GM12878 (cell line): ENCODE results near the gene TRAPPC3L.

Source experiments
- ATF2 ChIP-seq: IDR thresholded peaks from 2 replicates; pipeline ENCODE4 v1.6.1; 2012; ENCODE audit warnings: low read length, inconsistent platforms
- CHD1 ChIP-seq: IDR thresholded peaks from 2 replicates; pipeline ENCODE4 v1.6.1; 2012; ENCODE audit warnings: low read depth, low read length, improper control_type of control experiment
- CTCF ChIP-seq, 3 experiments: IDR thresholded peaks in 2 of 3; conservative IDR thresholded peaks in 1 of 3; 2 replicates each; pipeline ENCODE4 v1.5.1; 2011; ENCODE audit warnings: low read depth in 3 of 3, low read length in 3 of 3, mild to moderate bottlenecking in 3 of 3, control low read depth in 2 of 3, moderate library complexity in 2 of 3, inconsistent platforms in 1 of 3, mixed read lengths in 1 of 3; ENCODE audit not compliant: control insufficient read depth in 2 of 3, insufficient read depth in 1 of 3; ENCODE audit errors: extremely low read depth in 1 of 3
- EGR1 ChIP-seq, 2 experiments: IDR thresholded peaks; 1 replicate in 1 of 2; 2 replicates in 1 of 2; pipeline ENCODE4 v1.6.1; 2011 to 2012; ENCODE audit warnings: low read depth in 2 of 2, low read length in 2 of 2, borderline replicate concordance in 1 of 2, mild to moderate bottlenecking in 1 of 2, moderate library complexity in 1 of 2
- EZH2 ChIP-seq: IDR thresholded peaks from 2 replicates; pipeline ENCODE4 v1.6.1; 2012; ENCODE audit warnings: low read depth, mild to moderate bottlenecking, control low read depth, inconsistent platforms, low read length, borderline replicate concordance; ENCODE audit not compliant: control insufficient read depth
- GATAD2B ChIP-seq: fragments of 450-650 bp; conservative IDR thresholded peaks from 2 replicates; pipeline ENCODE4 v1.6.1; 2017; ENCODE audit warnings: low read depth, mild to moderate bottlenecking, moderate library complexity
- PKNOX1 ChIP-seq: fragments of 450-650 bp; IDR thresholded peaks from 2 replicates; pipeline ENCODE4 v1.6.1; 2016; ENCODE audit warnings: mild to moderate bottlenecking
- POLR2A ChIP-seq: IDR thresholded peaks from 2 replicates; pipeline ENCODE4 v1.6.1; 2011; ENCODE audit warnings: low read depth, mild to moderate bottlenecking, low read length
- STAT1 ChIP-seq: fragments of 450-650 bp; conservative IDR thresholded peaks from 2 replicates; pipeline ENCODE4 v1.6.1; 2014; ENCODE audit warnings: antibody characterized with exemption, mild to moderate bottlenecking
- STAT3 ChIP-seq: IDR thresholded peaks from 2 replicates; pipeline ENCODE4 v1.6.1; 2011; ENCODE audit warnings: low read depth, low read length, improper control_type of control experiment
- TF ChIP-seq, protein P1 (sequence below): IDR thresholded peaks from 2 replicates; pipeline ENCODE4 v1.6.1; 2011; ENCODE audit warnings: low read depth, mild to moderate bottlenecking, low read length, moderate library complexity, borderline replicate concordance; ENCODE audit errors: extremely low read depth
- TF ChIP-seq, protein P2 (sequence below): IDR thresholded peaks from 2 replicates; pipeline ENCODE4 v1.6.1; 2012; ENCODE audit warnings: mild to moderate bottlenecking, low read depth, low read length

DNA sequence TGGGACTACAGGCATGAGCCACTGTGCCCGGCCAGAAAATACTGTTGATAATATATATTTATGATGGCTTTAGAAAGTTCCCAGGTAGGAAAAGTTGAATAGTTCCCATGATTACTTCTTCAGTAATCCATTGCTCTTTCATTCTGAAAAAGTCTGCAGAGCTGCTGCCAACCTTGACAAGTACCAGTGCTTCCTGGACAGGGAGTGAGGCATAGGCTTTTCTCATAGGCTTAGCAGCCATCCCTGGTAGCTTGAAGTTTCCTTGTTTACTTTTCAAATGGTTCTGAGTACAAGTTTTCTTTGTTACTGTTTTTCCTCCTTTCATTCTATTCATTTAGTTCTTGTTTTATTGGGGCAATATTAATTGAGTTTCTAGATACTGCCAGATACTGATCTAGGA is 33.7 kb upstream of the TRAPPC3L start:
- TF ChIP-seq ATF2 (no peak), CHD1 (no peak), STAT3 (no peak), POLR2A (no peak), EGR1 (IDR thresholded peaks at IDR 0.05; ENCODE audit: borderline replicate concordance in 1 of 2, low read depth in 2 of 2, low read length in 2 of 2) (no peak), STAT1 (no peak), CTCF (IDR thresholded peaks at IDR 0.05 in 2 of 3, conservative IDR thresholded peaks at IDR 0.05 in 1 of 3; ENCODE audit: control insufficient read depth in 2 of 3, extremely low read depth in 1 of 3, insufficient read depth in 1 of 3, low read depth in 3 of 3, low read length in 3 of 3) (no peak), GATAD2B (no peak), EZH2 (no peak), PKNOX1 (no peak)
- TF ChIP-seq, protein P1, sequence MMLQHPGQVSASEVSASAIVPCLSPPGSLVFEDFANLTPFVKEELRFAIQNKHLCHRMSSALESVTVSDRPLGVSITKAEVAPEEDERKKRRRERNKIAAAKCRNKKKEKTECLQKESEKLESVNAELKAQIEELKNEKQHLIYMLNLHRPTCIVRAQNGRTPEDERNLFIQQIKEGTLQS = no peak
- TF ChIP-seq, protein P2, sequence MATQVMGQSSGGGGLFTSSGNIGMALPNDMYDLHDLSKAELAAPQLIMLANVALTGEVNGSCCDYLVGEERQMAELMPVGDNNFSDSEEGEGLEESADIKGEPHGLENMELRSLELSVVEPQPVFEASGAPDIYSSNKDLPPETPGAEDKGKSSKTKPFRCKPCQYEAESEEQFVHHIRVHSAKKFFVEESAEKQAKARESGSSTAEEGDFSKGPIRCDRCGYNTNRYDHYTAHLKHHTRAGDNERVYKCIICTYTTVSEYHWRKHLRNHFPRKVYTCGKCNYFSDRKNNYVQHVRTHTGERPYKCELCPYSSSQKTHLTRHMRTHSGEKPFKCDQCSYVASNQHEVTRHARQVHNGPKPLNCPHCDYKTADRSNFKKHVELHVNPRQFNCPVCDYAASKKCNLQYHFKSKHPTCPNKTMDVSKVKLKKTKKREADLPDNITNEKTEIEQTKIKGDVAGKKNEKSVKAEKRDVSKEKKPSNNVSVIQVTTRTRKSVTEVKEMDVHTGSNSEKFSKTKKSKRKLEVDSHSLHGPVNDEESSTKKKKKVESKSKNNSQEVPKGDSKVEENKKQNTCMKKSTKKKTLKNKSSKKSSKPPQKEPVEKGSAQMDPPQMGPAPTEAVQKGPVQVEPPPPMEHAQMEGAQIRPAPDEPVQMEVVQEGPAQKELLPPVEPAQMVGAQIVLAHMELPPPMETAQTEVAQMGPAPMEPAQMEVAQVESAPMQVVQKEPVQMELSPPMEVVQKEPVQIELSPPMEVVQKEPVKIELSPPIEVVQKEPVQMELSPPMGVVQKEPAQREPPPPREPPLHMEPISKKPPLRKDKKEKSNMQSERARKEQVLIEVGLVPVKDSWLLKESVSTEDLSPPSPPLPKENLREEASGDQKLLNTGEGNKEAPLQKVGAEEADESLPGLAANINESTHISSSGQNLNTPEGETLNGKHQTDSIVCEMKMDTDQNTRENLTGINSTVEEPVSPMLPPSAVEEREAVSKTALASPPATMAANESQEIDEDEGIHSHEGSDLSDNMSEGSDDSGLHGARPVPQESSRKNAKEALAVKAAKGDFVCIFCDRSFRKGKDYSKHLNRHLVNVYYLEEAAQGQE = no peak
